Melanocyte of skin (primary cell): ENCODE measurements around the gene ZNF814. TPM values are rescaled to one million over a fixed set of nuclear protein-coding genes. Genes with fewer than 3 reads are reported as not detected.

Source experiments
- total RNA-seq, 2 donors: library from RNA; depleted of rRNA; stranded (reverse); fragments of >200 nt; gene quantifications; 2 replicates each; pipeline ENCODE4 v1.2.3, GENCODE V29; 2012

Gene ZNF814
- 10 to 100 TPM in 1 of 2 donors, 1 to 10 TPM in 1; 9.6 to 12.7 TPM for total RNA-seq

DNA sequence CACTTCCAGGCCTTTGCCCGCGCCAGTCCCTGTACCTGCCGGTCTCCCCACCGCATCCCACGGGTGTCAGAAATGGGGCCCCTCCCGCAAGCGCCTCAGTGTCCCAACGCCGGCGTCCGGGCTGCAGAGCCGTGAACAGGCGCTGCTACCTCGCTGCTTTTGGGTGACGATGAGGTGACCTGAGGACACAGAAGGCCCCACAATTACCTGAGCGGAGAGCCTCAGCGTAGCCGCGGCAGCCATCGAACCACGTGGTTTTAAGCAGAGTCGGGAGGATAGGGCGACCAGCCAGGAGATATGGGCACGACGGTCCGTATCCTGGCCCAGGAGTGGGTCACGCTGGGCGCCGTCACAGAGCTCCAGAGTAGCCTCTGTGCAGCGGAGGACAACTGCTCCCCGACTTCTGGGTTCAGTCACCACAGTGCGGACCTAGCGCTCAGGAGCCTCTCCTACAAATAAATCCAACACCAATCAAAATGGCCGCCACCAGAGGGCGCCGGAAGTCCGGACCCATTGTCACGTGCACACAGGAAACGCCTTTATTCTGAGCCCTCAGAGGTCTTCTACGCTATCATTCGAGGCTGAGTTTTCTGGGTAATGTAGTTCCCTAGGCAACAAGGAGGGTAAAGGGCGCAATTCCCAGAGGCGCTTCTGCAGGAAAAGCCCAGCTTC is at the start of gene ZNF814:
ZNF814 (minus strand) TSS at position 478 of the 672 bp plus-strand sequence; CDS start at position 243, 235 bp downstream.

GRCh38 chr19:57934820-57935665 is 46.2 kb upstream of the ZNF814 start, which contains the start of gene ZNF418:
ZNF418 (minus strand) TSS chr19:57935402; CDS start chr19:57933822, 1,580 bp downstream.

GRCh38 chr19:57916168-57916995 is 27.5 kb upstream of the ZNF814 start, which contains the start of gene ZNF417:
ZNF417 (minus strand) TSS chr19:57916592; CDS start chr19:57916411, 181 bp downstream.

DNA sequence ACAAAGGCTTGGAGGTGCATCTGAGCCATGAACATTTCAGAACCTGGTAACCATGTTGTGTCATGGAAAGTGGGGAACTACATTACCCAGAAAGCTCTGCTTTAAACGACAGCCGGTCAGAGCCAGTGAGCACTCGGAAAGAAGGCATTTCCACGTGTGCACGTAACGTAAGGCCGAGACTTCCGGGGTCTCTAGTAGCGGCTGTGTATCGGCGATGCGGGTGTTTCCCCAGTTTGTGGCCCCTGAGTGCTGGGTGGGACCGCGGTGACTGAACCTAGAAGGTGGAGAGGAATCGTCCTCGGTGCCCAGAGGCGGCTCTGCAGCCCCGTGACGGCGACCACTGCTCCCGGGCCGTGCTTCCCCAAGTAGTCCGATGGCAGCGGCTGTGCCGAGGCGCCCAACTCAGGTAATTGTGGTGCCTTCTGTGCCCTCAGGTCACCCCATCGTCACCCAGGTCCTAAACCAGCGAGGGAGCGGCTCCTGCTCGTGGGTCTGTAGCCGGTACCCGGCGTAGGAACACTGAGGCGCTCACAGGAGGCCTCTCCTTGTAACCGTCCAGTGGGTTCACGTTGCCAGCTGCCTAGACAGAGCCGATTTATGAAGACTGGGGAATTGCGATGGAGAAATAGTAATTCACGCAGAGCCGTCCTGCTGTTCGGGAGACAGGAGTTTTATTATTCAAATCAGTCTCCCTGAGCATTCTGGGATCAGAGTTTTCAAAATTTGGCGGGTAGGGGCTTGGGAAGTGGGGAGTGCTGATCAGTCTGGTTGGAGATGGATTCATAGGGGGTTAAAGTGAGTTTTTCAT is 39.0 kb downstream of the ZNF814 start, which contains the start of gene ZNF587:
ZNF587 (plus strand) TSS at position 194 of the 808 bp plus-strand sequence; CDS start at position 374, 180 bp downstream.

DNA sequence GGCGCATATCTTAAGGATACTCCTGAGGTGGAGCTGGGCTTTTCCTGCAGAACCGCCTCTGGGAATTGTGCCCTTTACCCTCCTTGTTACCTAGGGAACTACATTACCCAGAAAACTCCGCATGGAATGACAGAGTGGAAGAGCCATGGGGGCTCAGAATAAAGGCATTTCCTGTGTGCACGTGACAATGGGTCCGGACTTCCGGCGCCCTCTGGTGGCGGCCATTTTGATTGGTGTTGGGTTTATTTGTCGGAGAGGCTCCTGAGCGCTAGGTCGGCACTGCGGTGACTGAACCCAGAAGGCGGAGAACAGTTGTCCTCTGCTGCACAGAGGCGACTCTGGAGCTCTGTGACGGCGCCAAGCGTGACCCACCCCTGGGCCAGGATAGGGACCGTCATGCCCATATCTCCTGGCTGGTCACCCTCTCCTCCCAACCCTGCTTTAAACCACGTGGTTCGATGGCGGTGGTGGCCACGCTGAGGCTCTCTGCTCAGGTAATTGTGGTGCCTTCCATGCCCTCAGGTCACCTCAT is 58.7 kb downstream of the ZNF814 start, which contains the start of gene ZNF587B:
ZNF587B (plus strand) TSS at position 229 of the 532 bp plus-strand sequence; CDS start at position 459, 230 bp downstream.

GRCh38 chr19:57814505-57815246 is 74.2 kb downstream of the ZNF814 start, which contains the start of gene ZNF552:
ZNF552 (minus strand) TSS chr19:57814913; CDS start chr19:57814743, 170 bp downstream.

Other genes starting within 250 kb of the ZNF814 start
- not detected for gene ZSCAN4, start 220.1 kb downstream of the ZNF814 start, total RNA-seq
- gene ZNF551, start 207.1 kb downstream of the ZNF814 start, total RNA-seq, result 10 to 100 TPM in 1 of 2 donors, 1 to 10 TPM in 1; 6.9 to 11.7 TPM
- 1 to 10 TPM; 2.7 to 5.9 TPM for gene ZNF154, start 179.8 kb downstream of the ZNF814 start, total RNA-seq
- gene ZNF671, start 161.4 kb downstream of the ZNF814 start, total RNA-seq, result 10 to 100 TPM in 1 of 2 donors, 1 to 10 TPM in 1; 9.7 to 12.0 TPM
- 10 to 100 TPM; 14.7 to 15.5 TPM for gene ZNF776, start 142.2 kb downstream of the ZNF814 start, total RNA-seq
- gene ZNF586, start 119.4 kb downstream of the ZNF814 start, total RNA-seq, result 10 to 100 TPM in 1 of 2 donors, 1 to 10 TPM in 1; 9.6 to 12.0 TPM
- 1 to 10 TPM; 5.0 to 8.3 TPM for gene ZNF552, start 74.1 kb downstream of the ZNF814 start, total RNA-seq
- gene ZNF587B, start 58.7 kb downstream of the ZNF814 start, total RNA-seq, result 10 to 100 TPM; 13.4 to 34.0 TPM
- gene ZNF587, start 39.2 kb downstream of the ZNF814 start, total RNA-seq, result 10 to 100 TPM; 21.0 to 29.0 TPM
- 1 to 10 TPM; 8.6 to 9.7 TPM for gene ZNF417, start 27.6 kb upstream of the ZNF814 start, total RNA-seq
- 1 to 10 TPM; 3.1 to 6.3 TPM for gene ZNF418, start 46.4 kb upstream of the ZNF814 start, total RNA-seq
- gene ZNF256, start 58.7 kb upstream of the ZNF814 start, total RNA-seq, result 1 to 10 TPM; 3.4 to 7.0 TPM
- gene C19orf18, start 85.5 kb upstream of the ZNF814 start, total RNA-seq, result under 1 TPM in 1 of 2 donors, not detected in 1; 0.34 TPM
- gene ZNF606, start 113.8 kb upstream of the ZNF814 start, total RNA-seq, result 10 to 100 TPM in 1 of 2 donors, 1 to 10 TPM in 1; 7.7 to 16.5 TPM
- not detected for gene ZSCAN1, start 145.0 kb upstream of the ZNF814 start, total RNA-seq
- gene ZNF135, start 170.2 kb upstream of the ZNF814 start, total RNA-seq, result 1 to 10 TPM; 2.7 to 3.4 TPM
- 10 to 100 TPM; 16.0 to 22.7 TPM for gene ZSCAN18, start 209.2 kb upstream of the ZNF814 start, total RNA-seq